SK-N-SH (cell line): ENCODE results near the gene CCNK.

ENCODE experiments used
- CTCF ChIP-seq: fragments of 200-600 bp; sonication (generic); IDR thresholded peaks from 2 replicates; pipeline ENCODE4 v1.6.1; 2017; ENCODE audit warnings: antibody characterized with exemption, mild to moderate bottlenecking, moderate library complexity
- ELF1 ChIP-seq: IDR thresholded peaks from 2 replicates; pipeline ENCODE4 v1.4.0; 2012
- EP300 ChIP-seq, 2 experiments: IDR thresholded peaks; 2 replicates each; pipeline versions ENCODE4 v1.4.0 to v1.6.1; 2012; ENCODE audit warnings: borderline replicate concordance in 1 of 2, low read depth in 1 of 2, low read length in 1 of 2
- EZH2phosphoT487 ChIP-seq: fragments of 200-600 bp; sonication (generic); IDR thresholded peaks from 2 replicates; pipeline ENCODE4 v1.6.1; 2017; ENCODE audit warnings: low read depth, mixed run types, mild to moderate bottlenecking, antibody characterized with exemption, moderate library complexity, borderline replicate concordance
- MXI1 ChIP-seq: IDR thresholded peaks from 2 replicates; pipeline ENCODE4 v1.6.1; 2012; ENCODE audit warnings: mild to moderate bottlenecking, low read depth, low read length, improper control_type of control experiment
- NRF1 ChIP-seq: IDR thresholded peaks from 2 replicates; pipeline ENCODE4 v1.6.1; 2012; ENCODE audit warnings: low read depth, mild to moderate bottlenecking, low read length
- PBX3 ChIP-seq: IDR thresholded peaks from 2 replicates; pipeline ENCODE4; 2012
- POLR2AphosphoS5 ChIP-seq: IDR thresholded peaks from 2 replicates; pipeline ENCODE4 v1.6.1; 2012; ENCODE audit warnings: low read depth, low read length
- RAD21 ChIP-seq: IDR thresholded peaks from 2 replicates; pipeline ENCODE4 v1.6.1; 2012; ENCODE audit warnings: mild to moderate bottlenecking, low read length
- RFX5 ChIP-seq: IDR thresholded peaks from 2 replicates; pipeline ENCODE4 v1.6.1; 2012; ENCODE audit warnings: mild to moderate bottlenecking, improper control_type of control experiment, low read length
- YY1 ChIP-seq: IDR thresholded peaks from 2 replicates; pipeline ENCODE4 v1.4.0; 2012; ENCODE audit warnings: low read depth, mild to moderate bottlenecking
- TF ChIP-seq, protein P1 (sequence below): IDR thresholded peaks from 2 replicates; pipeline ENCODE4 v1.4.0; 2012; ENCODE audit warnings: low read depth
- TF ChIP-seq, protein P2 (sequence below): IDR thresholded peaks from 2 replicates; pipeline ENCODE4 v1.4.0; 2012; ENCODE audit warnings: low read depth, borderline replicate concordance

DNA sequence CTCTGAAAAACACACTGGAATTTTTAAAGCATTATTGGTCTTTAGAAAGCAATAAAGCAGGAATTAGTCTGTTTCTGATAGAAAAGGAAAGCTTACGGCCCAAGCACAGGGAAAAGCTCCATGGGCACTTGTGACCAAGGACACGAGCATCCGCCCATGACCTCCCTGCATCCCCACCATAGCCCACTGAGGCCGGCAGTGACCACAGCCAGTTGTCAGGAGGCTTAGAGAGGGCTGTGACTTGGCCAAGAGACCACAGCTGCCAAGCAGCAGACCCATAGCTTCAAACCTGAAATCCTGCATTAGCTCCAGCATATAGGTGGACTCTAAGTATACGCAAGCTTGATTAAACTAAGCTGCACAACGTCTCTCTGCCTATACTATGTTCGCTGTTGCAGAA is 9.5 kb upstream of the CCNK start:
- TF ChIP-seq NRF1 (no peak), PBX3 (no peak), POLR2AphosphoS5 (no peak), ELF1 (no peak), CTCF (no peak), RAD21 (no peak), MXI1 (no peak), EZH2phosphoT487 (no peak), EP300 (IDR thresholded peaks at IDR 0.05; ENCODE audit: borderline replicate concordance in 1 of 2, low read depth in 1 of 2, low read length in 1 of 2) (no peak), RFX5 (no peak), YY1 (no peak)
- TF ChIP-seq, protein P1, sequence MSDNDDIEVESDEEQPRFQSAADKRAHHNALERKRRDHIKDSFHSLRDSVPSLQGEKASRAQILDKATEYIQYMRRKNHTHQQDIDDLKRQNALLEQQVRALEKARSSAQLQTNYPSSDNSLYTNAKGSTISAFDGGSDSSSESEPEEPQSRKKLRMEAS = no peak
- TF ChIP-seq, protein P2, sequence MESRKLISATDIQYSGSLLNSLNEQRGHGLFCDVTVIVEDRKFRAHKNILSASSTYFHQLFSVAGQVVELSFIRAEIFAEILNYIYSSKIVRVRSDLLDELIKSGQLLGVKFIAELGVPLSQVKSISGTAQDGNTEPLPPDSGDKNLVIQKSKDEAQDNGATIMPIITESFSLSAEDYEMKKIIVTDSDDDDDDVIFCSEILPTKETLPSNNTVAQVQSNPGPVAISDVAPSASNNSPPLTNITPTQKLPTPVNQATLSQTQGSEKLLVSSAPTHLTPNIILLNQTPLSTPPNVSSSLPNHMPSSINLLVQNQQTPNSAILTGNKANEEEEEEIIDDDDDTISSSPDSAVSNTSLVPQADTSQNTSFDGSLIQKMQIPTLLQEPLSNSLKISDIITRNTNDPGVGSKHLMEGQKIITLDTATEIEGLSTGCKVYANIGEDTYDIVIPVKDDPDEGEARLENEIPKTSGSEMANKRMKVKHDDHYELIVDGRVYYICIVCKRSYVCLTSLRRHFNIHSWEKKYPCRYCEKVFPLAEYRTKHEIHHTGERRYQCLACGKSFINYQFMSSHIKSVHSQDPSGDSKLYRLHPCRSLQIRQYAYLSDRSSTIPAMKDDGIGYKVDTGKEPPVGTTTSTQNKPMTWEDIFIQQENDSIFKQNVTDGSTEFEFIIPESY = no peak
